Bone marrow (tissue), 2 donors: ENCODE measurements around the gene RETSAT.
"Not testable (repeated sequence)": the region's sequence is repeated elsewhere in the genome, so short reads cannot be mapped to it uniquely, and the experiment has no call there.

Experiments used
- DNase-seq, 2 donors: peaks; one replicate each; lab custom pipeline; 2025; lab: John Stamatoyannopoulos, UW

Gene RETSAT

DNA sequence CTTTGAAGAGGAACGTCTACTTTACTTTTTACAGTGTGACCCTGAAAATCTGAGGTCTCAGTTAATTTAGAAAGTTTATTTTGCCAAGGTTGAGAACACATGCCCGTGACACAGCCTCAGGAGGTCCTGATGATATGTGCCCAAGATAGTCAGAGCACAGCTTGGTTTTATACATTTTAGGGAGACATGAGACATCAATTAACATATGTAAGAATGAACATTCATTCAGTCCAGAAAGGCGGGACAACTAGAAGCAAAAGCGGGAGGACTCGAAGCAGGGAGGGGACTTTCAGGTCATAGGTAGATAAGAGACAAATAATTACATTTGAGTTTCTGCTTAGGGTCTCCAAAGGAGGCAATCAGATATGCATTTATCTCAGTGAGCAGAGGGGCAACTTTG is 23.9 kb upstream of the RETSAT start:
- no peak for DNase-seq

- DNase-seq = no peak
Measured at GRCh38 chr2:85377083-85377482, 22.8 kb upstream of the RETSAT start.

DNA sequence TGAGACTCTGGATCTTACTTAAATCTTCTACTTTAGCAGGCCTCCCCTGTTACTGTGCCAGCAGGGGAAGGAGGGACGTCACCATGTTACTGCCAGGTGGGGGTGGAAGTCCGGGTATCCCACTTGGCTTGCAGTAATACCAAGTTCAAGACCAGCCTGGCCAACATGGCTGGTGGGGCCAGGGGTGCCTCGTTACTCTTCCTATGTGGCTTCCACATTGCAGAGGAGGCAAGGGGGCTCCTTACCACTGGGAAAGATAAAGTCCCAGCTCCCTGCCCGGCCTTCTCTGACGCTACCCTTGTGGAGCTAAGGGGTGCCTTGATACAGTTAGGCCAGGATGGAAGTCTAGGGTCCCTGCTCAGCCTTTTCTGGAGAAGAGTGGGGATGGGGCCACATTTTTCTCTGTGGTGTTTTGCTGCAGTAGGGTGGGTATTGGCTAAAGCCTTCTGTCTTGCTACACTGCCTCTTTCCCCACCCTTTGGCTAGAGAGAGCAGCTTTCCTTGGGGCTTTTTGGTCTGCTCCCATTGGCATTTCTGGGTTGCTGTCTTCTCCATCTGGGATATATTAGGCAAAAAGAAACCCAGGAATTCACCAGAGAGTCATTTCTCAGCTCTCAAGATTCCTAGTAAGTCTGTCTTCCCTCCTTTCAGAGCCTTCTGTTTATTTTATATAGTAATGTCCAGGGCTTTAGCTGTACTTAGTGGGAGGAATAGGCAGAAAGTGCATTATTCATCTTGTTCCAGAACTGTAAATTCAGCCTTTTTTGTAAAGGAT is 22.1 kb upstream of the RETSAT start:
- no peak for DNase-seq

DNA sequence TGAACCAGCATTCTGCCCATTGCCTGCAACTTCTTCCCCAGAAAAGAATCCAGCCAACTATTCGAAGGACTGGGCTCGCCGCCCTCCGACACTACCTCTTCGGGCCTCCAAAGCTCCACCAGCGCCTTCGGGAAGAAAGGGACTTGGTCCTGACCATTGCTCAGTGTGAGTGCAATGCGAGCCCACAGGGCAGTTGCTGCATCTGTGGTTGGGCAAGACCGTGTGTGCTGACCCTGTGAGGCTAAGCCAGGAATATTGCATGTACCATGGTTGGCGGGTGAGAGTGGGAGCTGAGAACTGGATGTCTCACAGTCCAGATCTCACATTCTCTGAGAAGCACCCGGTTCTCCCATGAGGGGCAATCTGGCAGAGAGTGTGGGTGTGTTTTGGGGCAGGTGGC is 16.7 kb upstream of the RETSAT start:
- no peak for DNase-seq

DNA sequence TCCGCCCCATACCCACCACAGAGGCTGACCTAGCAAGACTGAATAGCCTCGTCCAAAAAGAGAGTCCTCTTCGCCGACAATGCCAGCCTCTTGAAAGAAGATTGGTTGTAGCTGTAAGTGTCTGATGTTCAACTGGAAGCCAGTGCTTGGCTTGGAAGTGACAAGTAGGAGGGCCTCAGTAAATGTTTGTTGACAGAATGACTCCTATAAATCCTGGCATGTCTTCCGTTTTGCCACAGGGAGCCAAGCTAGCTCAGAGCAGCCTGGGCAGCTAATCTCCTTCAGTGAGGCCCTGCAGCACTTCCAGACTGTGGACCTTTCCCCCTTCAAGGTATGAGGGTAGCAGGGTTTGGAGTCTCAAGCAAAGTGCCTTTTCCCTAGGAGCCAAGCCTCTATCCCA is 15.2 kb upstream of the RETSAT start:
- no peak for DNase-seq

DNA sequence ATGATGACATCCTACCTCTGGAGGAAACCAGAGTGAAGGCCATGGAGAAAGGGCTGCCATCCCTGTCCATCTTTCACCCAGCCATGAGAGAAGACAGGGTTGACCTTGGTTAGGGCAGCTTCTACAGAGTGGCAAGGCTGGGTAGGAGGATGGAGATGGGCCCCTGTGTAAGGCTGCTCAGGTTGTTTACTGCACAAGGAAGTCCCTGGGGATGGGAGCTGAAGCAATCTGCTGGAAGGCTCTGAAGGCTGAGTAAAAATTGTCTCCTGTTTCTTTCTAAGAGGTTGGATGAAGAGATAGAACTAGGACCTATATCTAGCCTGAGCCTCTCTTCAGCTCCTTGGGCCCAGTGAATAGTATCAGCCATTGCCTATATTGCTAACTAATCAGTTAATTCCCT is 14.6 kb upstream of the RETSAT start:
- DNase-seq = no peak

- no peak for DNase-seq
Measured at GRCh38 chr2:85367180-85367579, 12.9 kb upstream of the RETSAT start.

DNA sequence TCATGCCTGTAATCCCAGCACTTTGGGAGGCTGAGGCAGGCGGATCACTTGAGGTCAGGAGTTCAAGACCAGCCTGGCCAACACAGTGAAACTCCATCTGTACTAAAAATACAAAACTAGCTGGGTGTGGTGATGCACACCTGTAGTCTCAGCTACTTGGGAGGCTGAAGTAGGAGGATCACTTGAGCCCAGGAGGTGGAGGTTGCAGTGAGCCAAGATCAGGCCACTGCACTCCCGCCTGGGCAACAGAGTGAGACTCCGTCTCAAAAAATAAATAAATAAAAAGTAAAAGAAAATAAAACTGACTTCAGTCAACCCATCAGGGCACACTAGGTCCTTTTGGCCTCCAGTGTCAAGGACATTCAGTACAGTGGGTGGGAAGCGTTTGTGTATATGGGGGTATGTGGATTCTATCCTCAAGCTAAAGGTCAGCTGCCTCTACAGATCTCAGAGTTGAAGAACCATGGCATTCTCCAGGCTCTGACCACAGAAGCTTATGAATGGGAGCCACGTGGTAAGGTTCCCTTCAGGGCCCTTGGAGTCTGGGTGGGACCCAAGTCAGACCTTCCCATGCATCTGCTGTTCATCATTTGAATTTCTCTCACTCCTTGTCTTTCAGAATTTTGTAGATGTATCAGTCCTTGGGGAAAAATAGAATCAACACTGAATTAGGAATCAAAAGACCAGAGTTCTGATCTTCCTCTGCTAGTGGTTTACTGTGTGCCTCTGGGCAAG is 8.5 kb upstream of the RETSAT start:
- not testable (repeated sequence) for DNase-seq

GRCh38 chr2:85357736-85358135 is 3.4 kb upstream of the RETSAT start:
- no peak for DNase-seq

- no peak for DNase-seq
Measured at GRCh38 chr2:85356186-85356585, 1.9 kb upstream of the RETSAT start.

DNA sequence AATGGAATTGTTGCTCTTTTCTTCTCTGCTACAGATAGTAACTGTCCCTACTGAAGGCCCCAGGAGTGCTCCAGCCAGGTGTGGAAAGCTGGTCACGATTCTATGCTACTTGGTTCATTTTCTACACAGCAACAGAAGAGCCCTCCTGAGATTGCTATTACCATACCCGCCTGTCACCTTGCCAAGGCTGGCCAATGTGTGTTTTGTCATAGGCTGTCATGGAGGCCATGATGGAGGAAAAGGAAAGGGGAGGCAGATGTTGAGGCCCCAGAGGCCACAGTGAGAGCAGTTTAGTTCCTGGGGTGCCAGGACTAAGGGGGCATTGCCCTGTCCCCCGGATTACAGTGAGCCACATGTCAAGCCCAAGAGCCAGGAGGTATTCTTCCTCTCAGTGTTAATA is 1.2 kb upstream of the RETSAT start:
- no peak for DNase-seq

- DNase-seq = no peak
Measured at GRCh38 chr2:85355073-85355410, 714 bp upstream of the RETSAT start.

DNA sequence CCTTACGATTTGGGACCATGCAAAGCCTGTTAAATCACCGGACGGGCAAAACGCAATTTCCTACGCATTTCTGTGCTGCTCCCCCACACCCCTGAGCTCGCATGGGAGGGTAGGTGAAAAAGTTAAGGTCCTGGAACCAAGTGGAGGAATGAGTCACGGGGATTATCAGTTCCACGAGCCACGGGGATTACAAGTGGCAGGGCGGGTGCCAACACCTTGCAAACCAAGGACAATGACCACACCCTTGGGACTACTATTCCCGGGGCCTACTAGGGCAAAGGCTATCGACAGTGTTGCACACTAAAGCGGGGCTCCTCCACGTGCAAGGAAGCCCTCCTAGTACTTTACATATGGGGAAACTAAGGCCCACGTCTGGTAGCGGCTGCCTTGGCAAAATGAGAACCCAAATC is 447 bp downstream of the RETSAT start:
- DNase-seq = no peak

DNA sequence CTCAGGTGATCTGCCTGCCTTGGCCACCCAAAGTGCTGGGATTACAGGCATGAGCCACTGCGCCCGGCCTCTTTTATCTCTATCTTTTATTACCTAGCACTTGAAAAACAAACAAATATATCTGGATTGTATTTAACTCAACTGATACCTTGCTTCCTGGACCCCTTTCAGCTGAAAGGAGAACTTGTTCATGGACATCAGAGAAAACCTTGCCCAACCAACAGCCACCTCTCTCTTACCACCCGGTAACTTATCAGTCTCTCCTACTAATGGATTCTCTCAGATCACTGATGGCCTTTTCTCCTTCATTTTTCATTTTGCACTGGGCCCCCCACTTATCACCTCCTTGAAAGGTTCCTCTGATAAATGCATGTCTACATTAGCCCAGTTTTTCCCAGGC is 6.7 kb downstream of the RETSAT start:
- no peak for DNase-seq

GRCh38 chr2:85344356-85344954 is 9.9 kb downstream of the RETSAT start:
- DNase-seq = no peak

DNA sequence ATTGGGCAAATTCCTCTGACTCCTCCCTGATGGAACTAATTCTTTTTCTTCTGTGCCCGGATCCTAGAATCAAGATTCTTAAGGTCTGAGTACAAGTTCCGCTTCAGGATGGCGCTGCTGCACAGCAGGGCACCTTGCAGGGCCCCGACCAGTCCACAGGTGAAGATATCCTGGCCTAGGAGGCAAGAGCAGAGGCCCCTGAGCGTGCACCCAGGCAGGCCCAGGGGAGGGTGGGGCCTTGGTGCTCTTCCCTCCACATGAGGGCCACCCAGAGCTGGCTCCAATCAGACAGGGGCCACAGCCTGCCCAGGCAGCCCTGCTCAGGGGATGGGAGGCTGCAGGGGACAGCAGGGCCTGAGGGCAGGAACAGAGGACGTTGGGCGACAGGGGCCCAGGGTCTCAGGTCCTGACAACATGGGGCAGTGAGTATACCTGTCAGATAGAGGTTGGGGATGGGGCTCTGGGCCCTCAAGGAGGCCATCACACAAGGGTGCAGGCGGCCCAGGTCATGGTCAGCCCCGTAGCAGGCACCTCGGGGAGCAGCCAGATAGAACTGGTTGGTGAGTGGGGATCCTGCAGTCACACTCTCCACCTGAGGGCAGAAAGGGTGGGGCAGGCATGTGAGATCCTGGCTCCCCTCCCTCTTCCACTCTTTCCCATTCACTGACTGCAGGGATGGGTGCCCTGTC is 11.0 kb downstream of the RETSAT start:
- not testable (repeated sequence) for DNase-seq

DNA sequence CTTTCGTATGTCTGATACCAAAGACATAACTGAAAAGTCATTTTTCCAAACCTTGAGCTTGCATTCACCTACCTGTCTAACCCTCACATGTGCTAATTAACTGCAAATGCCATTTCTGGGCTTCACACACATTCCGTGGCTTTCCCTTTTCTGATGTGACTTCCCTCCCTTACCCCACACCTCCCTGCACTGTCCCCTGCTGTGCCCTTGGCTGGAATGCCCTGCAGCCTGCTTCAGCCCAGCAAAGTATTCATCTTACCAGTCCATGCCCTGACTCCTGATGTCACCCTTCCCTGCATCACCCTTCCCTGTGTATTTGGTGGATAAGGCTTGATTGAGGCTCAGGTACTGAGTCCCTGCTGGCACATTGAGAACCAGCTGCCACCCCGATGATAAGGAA is 12.2 kb downstream of the RETSAT start:
- no peak for DNase-seq

DNA sequence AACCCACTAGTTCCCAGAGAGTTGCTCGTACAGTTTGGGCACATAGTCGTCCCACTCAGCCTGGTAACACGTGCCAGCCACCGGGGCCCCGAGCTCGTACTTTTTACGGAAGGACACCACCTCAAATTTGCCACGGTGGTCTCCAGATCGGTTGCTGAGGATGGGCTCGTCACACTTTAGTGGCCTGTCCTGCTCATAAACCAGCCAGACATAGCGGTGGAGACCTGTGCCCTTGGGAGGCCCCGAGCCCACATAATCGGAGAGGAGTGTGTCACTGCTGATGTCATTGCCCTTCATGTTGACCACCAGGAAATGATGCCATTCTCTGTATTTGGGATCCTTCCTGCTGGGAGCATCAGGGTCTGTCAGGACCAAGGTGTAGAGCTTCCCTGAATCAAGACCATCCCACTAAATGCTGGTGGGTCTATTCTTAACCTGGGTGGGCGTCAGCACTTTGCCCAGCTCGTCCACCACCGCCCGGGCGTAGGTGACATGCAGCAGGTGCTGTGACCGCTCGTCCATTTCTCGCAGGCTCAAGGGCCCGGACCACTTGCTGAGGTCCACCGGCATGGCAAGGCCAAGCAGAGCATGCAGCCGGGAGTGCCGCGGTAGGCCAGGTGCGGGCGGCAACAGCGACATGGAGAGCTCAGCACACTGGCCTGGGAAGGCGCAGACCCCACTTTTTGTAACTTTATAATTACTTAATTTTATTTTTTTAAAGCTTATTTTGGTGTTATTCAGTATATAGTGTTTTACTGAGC is 12.9 kb downstream of the RETSAT start:
- DNase-seq = no peak

- no peak for DNase-seq
Measured at GRCh38 chr2:85340034-85340892, 14.1 kb downstream of the RETSAT start.

DNA sequence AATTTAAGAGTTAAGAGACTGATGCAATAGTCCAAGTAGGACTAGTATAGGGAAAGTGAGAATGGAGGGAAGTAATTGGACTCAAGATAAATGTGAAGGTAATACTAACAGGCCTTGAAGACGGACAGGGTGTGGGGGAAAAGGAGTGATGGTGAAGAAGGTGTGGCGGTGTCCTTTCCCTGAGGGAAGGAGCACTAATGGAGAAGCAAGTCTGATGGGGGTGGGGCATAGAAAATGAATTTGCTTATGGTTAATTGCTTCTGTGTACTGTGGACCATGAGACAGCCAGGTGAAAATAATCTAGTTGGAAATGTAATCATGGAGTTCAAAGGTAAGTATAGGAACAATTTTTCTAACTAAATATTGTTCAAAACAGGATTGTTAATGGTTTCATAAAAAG is 19.4 kb downstream of the RETSAT start:
- DNase-seq = no peak

DNA sequence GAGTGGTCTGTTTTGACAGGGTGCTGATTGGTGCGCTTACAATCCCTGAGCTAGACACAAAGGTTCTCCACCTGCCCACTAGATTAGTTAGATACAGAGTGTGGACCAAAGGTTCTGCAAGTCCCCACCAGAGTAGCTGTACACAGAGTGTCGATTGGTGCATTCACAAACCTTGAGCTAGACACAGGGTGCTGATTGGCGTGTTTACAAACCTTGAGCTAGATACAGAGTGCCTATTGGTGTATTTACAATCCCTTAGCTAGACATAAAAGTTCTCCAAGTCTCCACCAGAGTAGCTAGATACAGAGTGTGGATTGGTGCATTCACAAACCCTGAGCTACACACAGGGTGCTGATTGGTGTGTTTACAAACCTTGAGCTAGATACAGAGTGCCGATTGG is 20.5 kb downstream of the RETSAT start:
- DNase-seq = not testable (repeated sequence)
